Ureter (tissue), 1 donor: ENCODE results near the gene TRMT61A. TPM values are rescaled to one million over a fixed set of nuclear protein-coding genes. Genes with fewer than 3 reads are reported as not detected.

Source experiments
- DNase-seq: peaks from one replicate; pipeline ENCODE4 v3.0.0-alpha.2; 2020; ENCODE audit warnings: low spot score
- total RNA-seq: library from RNA; stranded (reverse); gene quantifications from one replicate; pipeline ENCODE4 v1.2.4, GENCODE V29; 2023
- donor health status: DM: yes; HTN: yes; CAD: no.

The TRMT61A gene
- 22.4 TPM for total RNA-seq

DNA sequence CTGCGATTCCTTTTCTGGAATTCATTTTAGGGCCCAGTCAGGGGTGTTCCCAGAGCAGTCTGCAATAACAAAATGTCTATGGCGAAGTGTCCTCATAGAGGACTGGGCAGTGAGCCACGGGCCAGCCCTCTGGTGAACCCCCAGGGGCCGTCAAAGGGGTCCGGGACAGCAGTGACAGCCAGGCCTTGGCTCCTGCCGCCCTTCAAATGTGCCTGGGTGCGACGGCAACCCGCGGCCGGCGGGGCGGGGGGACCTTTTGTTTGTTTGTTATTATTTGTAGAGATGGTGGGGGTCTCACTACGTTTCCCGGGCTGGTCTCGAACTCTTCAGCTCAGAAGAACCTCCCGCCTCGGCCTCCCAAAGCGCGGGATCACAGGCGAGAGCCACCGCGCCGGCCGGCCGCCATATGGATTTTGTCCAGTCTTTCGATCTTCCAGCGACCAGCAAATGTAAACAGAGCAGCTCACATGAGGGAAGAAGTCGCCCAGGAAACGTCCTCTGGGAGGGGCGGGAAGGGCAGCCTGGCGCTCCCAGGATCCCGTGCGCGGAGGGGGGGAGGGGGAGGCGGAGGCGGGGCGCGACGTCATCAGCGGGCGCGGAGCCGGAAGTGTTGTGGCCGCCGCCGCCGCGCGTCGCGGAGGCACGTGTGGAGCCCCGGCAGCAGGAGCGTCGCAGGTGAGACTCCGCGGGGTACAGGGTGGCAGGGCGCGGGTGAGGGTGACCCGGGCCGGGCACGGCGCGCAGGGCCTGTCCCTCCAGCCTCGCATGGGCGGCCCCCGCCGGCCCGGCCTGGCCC lies at the start of gene TRMT61A:
TSS of gene TRMT61A (plus strand) at position 610 of the 796 bp plus-strand sequence. CDS start 783 bp downstream, outside the sequence.
- peak; percentile 93 for DNase-seq

DNA sequence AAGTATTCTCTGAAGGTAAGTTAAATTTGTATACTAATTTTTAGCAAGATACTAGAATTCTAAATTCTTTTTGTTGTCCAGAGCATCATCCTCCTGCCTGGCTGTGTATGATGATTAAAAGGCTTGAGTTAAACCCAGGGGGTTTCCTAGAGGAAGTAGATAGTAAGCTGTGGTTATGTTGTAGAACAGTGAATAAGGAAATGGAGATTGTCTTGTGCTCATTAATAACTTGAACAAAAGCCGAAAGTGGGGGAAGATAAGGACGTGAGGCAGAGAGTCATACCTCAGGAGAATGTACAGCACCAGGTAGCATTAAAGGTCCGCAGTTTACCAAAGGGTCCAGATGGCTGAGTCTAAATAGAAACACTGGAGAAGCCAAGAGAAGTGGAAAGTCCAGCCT lies 48.4 kb upstream of the TRMT61A start:
- DNase-seq: no peak

DNA sequence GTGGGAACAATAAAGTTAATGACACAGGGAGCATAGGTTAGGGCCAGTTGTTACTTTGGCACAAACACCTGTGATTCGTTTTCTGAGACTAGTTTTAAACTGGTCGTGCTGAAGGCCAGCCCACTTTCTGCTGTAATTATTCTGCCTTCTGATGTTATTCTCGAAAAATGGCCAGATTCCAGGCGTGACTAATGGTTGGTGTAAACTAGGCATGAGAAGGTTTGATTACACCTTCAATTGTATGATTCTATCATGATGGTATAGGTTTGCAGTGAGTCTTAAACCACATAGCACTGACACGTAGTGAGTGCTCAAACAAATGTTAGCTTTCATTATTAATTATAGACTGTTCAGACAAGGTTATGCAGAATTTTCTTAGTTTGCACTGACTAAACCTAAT lies 45.4 kb upstream of the TRMT61A start:
- no peak for DNase-seq

DNA sequence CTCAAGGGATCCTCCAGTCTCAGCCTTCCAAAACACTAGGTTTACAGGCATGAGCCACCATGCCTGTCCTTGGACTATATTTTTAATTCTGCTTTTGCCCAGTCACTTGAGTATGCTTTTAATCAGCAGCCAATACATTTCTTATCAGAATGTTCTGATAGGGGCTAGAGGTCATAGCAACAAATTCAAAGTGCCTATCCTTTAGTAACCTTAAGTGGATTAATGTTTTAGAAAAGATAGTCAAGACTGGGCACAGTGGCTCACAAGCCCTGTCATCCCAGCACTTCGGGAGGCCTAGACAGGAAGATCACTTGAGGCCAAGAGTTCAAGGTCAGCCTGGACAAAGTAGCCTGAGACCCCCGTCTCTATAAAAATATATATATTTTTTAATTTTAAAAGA lies 43.5 kb upstream of the TRMT61A start:
- DNase-seq: no peak

DNA sequence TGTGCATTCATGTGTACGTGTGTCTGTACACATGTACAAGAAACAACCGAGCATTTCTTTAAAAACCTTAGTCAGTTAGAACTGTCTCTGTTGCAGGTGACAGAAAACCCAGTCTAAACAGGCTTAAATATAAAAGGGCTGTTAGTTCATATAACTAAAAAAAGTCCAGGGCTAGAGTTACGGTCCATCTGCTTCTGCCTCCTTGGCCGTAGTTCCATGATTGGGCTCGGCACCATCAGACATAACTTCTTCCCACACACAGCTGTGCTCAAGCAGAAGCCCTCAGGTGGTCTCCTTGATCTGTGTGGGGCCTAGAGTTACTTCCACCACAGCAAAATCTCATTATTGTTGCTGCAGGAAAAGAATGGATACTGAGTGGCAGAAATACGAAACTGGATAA lies 40.9 kb upstream of the TRMT61A start:
- no peak for DNase-seq

DNA sequence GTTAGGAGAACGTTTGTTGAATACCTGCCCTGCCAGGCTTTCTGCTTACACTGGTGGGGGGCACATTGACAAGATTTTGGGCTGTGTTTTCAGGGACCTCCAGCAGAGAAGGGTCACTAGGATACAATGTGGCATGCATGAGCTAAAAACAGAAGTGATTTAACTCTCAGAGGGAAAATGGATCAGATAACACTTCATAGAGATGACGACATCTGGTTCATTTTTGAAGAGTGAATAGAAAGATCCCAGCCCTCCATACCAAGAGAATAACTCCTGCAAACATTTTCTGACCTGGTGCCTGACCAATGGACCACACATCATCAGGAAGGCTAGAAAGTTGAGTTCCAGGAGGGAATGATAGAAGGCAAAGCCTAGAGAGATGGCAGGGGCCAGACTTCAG lies 40.0 kb upstream of the TRMT61A start:
- DNase-seq: no peak

DNA sequence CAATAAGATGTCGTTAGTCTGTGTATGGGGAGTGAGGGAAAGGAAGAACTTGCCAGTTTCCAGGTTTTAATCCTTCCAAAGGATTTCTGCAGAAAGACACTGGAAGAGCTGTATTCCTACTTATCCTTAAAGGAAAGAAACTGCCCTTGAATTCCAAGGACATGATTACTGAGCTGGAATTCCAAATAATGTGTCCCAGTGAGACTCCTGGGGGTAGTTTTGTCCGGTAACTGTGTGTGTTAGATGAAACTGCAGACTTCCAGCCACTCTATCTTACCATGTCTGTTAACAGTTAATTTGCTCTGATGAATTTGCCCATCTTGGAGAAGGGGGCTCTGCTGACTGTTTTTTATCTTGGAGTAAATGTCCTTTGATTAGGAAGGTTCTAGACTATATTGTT lies 39.4 kb upstream of the TRMT61A start:
- DNase-seq: no peak

DNA sequence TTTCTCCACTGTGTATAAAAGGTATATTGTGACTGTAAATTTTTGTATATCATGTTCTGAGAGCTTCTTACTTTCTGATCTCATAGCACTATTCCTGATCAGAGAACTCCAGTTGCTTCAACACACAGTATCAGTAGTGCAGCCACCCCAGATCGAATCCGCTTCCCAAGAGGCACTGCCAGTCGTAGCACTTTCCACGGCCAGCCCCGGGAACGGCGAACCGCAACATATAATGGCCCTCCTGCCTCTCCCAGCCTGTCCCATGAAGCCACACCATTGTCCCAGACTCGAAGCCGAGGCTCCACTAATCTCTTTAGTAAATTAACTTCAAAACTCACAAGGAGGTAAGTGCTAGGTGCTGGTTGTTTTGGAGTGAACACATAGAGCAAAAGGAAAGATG lies 37.3 kb upstream of the TRMT61A start:
- DNase-seq: no peak

DNA sequence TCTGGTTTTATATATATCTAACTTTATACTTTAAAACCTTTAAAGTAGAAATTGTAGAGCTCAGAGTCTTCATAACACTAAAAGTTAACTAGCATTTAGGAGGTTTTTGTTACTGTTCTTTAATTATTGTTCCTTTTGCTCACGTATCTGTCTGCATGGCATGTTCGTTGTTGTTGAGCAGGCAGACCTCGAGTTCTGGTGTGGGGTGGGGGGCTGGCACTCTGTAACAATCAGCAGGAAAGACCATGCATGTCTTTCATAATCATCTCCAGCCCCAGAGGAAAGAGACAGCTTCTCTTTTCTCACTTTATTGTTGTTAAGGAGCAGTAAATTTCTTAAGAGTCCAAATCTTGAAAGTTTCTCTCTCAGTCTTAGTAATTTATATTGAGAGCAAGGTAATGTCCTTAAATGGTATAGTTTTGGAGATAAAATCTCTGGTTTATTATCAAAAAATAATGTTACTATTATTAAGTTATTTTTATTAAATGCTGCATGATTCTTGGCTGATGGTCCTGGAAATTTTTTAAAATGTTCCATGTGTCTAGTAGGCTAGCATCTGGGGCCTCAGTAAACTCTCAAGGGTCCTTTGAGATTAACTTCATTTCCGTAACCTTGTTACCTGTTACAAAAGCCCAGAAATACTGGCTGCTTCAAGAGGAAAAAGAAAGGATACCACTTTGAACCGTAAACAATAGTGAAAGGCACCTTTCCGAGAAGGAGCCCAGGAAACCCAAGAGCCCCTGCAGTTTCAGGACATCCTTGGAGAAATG lies 36.7 kb upstream of the TRMT61A start:
- no peak for DNase-seq

DNA sequence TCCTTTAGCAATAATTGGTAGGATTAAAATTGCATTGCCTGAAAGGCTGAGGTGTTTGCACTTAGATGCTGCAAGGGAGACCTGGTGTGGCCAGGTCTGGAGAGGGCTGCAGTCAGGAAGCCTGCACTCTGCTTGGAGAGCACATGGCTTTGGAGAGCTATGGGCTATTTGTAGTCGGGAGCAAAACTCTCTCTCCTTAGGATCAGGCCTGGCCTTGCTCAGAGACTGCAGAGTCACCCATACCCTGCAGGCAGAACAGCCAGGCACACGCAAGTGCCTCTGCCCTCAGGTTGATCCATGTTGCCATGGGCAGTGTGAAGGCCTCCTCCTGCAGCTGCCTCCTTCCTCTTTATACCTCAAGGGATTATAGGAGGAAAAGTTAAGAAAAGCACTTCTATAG lies 33.1 kb upstream of the TRMT61A start:
- no peak for DNase-seq

DNA sequence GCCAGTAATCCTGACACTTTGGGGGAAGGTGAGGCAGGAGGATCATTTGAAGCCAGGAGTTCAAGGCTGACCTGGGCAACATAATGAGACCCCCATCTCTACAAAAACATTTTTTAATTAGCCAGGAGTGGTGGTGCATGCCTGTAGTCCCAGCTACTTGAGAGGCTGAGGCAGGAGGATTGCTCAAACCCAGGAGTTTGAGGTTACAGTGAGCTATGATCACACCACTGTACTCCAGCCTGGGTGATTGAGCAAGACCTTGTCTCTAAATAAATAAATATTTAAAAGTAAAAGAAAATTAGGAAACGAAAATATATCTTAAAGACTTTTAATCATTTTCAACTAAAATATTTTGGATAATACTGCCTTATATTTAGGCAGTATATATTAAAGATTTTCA lies 32.2 kb upstream of the TRMT61A start:
- DNase-seq: no peak

DNA sequence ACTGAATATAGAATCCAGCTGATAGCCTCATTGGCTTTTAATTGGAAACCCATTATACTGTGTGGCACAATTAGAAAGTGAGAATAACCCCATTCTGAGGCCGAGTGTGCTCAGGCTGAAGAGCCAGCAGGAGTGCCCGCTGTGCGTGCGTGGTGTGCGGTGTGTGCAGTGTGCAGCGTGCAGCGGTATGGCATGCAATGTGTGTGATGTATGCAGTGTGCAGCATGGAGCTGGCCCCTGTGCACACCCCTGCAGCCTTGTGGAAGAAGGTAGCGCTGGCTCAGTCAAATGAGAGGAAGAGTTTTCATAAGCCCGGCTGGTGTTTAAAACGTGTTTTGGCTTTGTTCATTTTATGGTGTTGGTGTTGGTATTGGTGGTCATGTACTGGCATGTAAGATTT lies 29.3 kb upstream of the TRMT61A start:
- DNase-seq: no peak

DNA sequence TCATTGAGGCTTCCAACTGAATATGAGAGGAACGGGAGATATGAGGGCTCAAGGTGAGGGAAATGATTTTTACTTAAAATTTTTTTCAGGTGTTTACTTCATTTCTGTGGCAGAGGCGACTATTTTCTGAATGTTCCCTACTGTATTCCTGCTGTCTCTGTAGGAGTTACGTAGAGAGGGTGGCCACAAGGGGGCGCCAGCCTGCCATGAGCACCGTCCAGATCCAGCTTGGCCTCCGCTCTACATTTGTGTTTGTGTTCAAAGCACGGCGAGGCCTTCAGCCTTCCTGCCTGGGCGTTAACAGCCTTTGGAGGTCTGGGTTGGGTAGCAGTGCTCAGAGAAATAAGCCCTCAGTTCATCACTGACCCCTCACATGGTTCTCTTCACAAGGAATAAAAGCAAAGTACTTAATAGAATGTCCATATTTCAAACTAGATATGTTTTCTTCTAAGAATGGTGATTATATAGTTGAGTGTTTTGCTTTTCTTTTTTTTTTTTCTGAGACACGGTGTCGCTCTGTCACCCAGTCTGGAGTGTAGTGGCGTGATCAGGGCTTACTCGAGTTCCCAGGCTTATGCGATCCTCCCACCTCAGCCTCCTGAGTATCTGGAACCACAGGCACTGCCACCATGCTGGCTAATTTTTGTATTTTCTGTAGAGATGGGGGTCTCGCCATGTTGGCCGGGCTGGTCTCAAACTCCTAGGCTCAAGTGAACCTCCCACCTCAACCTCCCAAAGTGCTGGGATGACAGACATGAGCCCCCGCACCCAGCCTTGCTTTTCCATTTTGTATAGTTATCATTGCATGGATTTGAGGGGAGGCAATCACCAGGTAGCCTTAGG lies 28.6 kb upstream of the TRMT61A start:
- peak; percentile 93 for DNase-seq

DNA sequence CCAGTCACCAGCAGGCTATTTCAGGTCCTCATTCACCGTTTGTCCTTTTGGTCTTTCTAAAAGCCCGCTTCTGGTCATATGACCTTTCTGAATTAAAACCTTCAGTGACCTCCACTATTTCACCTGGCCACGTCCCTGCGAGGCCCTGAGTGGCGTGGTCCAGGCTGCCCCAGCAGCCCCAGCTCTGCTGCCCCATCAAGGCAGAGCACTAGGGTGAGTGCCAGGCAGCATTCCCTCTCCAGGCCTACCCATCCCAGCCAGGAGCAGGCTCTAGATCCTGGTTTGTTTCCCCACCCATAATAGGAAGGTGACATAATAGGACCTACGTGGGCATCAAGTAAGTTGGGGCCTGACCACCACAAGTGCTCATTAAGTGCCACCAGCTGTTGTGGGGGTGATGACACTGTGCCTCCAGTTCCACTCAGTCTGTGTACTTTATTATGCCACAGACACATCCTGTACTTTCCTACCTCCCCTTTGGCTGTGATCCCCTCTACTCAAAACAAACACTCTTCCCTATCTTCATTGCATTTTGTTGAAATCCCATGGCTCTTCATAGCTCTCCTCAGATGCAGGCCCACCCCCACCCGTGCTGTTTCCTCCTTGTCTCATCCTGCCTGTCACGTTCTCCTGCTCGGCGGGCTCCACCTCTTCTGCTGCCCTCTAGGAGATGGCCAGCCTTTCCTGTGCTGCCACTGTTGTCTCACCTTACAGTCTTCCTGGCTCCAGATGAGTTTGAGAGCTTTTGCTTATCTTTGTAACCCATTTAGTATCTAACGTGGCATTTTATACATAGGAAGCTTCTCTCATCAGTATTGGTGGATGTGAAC lies 27.7 kb upstream of the TRMT61A start:
- peak; percentile 31 for DNase-seq

DNA sequence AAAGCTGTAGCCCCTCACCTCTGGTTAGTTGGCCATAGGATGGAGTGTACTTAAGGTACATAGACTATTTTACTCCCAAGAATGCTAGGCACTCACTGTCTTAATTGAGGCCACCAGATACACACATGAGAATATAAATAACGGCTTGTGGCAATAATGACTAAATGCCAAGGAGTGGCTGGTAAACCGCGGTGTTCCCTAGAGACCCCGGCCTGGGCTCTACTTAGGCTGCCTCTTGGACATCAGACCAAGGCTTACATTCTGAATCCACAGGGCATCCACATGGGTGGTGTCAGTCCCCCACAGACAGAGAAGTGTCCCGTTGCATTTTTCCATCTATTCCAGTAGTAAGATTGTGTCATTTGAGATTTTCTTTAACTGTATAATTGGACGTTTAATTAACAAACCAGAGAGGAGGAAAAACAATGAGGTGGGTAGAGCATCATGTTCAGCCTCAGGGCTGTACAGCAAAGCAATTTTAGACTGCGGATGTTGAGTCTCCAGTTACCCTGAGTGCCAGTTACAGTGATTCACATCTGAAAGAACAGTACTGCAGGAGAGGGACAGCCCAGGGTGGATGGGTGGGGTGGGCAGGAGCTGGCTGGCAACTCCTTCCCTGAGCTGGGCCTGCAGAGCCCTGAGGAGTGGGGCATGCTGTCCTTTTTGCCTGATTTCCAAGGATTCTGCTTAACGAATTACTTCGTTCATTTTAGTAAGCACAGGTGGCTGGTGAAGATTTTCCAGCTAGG lies 26.9 kb upstream of the TRMT61A start:
- DNase-seq: peak; percentile 13

DNA sequence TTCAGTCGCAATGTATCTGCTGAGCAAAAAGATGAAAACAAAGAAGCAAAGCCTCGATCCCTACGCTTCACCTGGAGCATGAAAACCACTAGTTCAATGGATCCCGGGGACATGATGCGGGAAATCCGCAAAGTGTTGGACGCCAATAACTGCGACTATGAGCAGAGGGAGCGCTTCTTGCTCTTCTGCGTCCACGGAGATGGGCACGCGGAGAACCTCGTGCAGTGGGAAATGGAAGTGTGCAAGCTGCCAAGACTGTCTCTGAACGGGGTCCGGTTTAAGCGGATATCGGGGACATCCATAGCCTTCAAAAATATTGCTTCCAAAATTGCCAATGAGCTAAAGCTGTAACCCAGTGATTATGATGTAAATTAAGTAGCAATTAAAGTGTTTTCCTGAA lies 26.1 kb upstream of the TRMT61A start:
- peak; percentile 29 for DNase-seq

DNA sequence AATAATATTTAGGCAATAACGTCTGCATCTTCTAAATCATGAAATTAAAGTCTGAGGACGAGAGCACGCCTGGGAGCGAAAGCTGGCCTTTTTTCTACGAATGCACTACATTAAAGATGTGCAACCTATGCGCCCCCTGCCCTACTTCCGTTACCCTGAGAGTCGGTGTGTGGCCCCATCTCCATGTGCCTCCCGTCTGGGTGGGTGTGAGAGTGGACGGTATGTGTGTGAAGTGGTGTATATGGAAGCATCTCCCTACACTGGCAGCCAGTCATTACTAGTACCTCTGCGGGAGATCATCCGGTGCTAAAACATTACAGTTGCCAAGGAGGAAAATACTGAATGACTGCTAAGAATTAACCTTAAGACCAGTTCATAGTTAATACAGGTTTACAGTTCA lies 25.7 kb upstream of the TRMT61A start:
- DNase-seq: no peak

DNA sequence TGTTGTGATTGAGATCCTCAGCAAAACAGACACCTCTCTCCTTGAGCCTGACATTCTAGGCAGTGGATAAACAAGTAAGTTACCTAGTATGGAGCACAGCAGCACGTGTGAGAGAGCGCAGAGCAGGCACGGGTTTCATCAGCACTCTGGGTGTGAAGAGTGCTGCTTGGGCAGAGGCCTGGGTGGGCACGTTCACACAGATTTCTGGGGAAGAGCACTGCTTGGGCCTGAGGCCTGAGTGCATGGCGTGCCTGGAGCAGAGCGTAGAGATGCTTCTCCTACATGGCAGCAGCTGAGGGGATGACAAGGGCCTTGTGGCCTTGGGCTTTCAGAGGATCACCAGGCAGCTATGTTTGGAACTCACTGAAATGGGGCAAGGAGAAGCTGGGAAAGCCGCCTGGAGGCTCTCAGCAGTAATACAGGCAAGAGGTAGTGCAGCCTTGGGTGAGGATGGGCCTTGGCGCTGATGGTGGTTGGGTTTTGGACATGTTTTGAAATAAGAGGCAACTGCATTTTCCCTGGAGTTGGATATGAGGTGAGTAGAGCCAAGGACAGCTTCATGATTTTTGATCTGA lies 23.9 kb upstream of the TRMT61A start:
- peak; percentile 35 for DNase-seq

DNA sequence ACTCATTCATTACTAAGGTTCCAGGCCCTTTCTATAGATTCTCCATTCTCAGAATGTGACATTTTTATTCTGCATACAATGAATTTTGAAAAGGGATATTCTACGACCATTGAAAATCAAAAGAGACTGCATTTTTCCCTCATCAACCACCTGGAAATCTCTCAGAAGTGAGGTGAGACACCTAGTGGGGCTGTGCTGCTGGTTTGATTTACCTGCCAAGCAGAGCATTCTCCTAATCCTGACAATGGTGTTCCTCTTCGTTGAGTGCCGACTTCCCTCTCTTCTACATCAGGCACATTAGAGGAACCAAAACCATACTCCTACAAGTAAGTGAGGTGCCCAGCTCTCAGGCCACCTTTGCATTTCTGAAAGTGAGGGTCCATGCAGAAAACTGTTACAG lies 21.2 kb upstream of the TRMT61A start:
- no peak for DNase-seq
